Colonic mucosa (tissue), 4 donors: Measurements from ENCODE around the gene OSBPL6. TPM values are rescaled to one million over a fixed set of nuclear protein-coding genes. Genes with fewer than 3 reads are reported as not detected.
"Not testable (repeated sequence)": the region's sequence is repeated elsewhere in the genome, so short reads cannot be mapped to it uniquely, and the experiment has no call there.

Source experiments
- DNase-seq: peaks from one replicate; pipeline ENCODE4 v3.0.0-alpha.2; 2020
- H3K27ac ChIP-seq: fragments of 200-600 bp; one replicate; pipeline ENCODE4 v1.8.0; 2021
- H3K27me3 ChIP-seq: fragments of 200-600 bp; one replicate; pipeline ENCODE4 v1.8.0; 2021
- H3K36me3 ChIP-seq: fragments of 200-600 bp; one replicate; pipeline ENCODE4 v1.8.0; 2021
- H3K4me1 ChIP-seq: fragments of 200-600 bp; one replicate; pipeline ENCODE4 v1.8.0; 2021; ENCODE audit warnings: mild to moderate bottlenecking
- H3K4me3 ChIP-seq: fragments of 200-600 bp; one replicate; pipeline ENCODE4 v1.8.0; 2021
- H3K9ac ChIP-seq, 2 donors: one replicate each; pipeline ENCODE4 v1.7.0; 2013; ENCODE audit warnings: control low read depth in 2 of 2, low read depth in 2 of 2, low read length in 2 of 2
- H3K9me3 ChIP-seq: fragments of 200-600 bp; one replicate; pipeline ENCODE4 v1.8.0; 2021
- intact Hi-C: fragments of 100-400 bp; cut with DNase I; formaldehyde crosslinking; loops from one replicate; pipeline ENCODE4 v1.14.1; 2022
- total RNA-seq, 2 donors: library from RNA; stranded (reverse); fragmentation: NEBNext Ultra II Directional in 1 of 2; extraction: Animal tissue kit (Norgen Biotek cat#: 25700) in 1 of 2; gene quantifications; one replicate each; pipeline ENCODE4 v1.2.1, GENCODE V29; 2021
- TF ChIP-seq, protein P1 (sequence below): fragments of 200-600 bp; IDR thresholded peaks from one replicate; pipeline ENCODE4 v1.8.0; 2022; ENCODE audit warnings: antibody characterized with exemption, mild to moderate bottlenecking
- donor health status: healthy.
- donor health status: DM: no; HTN: no; CAD: no.
- donor health status: DM: no; HTN: no; CAD: no.

The OSBPL6 gene
- total RNA-seq, 2 donors from 2014 or later, result 0.58 to 0.72 TPM

DNA sequence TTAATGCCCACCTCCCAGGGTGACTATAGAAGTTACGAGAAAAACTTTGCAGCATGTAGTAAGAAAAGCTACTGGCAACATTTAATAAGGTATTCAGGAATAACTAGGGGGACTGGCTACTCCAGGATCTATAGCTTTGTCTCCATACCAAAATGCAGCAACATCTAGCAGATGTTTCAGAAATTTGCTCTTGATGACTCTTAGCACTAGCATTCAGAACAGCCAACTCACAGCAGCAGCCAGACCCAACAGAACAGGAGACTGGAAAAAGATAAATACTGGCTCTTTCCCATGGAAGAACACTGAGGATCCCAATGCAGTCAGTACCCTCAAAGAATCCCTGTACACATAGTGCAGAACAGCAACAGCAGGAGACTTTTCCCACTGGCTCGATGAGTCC lies 151.6 kb downstream of the OSBPL6 start:
- Histone ChIP-seq H3K36me3 (no peaks in the 10 kb centered on the region), H3K27me3 (no peaks in the 10 kb centered on the region), H3K4me3 (no peak overlapping the region), H3K9ac (no peak overlapping the region), H3K27ac (no peak overlapping the region), H3K9me3 (no peaks in the 10 kb centered on the region), H3K4me1 (no peaks in the 10 kb centered on the region)
- no peak for DNase-seq
- intact Hi-C loops, result no loop called here
- TF ChIP-seq, protein P1, sequence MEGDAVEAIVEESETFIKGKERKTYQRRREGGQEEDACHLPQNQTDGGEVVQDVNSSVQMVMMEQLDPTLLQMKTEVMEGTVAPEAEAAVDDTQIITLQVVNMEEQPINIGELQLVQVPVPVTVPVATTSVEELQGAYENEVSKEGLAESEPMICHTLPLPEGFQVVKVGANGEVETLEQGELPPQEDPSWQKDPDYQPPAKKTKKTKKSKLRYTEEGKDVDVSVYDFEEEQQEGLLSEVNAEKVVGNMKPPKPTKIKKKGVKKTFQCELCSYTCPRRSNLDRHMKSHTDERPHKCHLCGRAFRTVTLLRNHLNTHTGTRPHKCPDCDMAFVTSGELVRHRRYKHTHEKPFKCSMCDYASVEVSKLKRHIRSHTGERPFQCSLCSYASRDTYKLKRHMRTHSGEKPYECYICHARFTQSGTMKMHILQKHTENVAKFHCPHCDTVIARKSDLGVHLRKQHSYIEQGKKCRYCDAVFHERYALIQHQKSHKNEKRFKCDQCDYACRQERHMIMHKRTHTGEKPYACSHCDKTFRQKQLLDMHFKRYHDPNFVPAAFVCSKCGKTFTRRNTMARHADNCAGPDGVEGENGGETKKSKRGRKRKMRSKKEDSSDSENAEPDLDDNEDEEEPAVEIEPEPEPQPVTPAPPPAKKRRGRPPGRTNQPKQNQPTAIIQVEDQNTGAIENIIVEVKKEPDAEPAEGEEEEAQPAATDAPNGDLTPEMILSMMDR, result no peak

DNA sequence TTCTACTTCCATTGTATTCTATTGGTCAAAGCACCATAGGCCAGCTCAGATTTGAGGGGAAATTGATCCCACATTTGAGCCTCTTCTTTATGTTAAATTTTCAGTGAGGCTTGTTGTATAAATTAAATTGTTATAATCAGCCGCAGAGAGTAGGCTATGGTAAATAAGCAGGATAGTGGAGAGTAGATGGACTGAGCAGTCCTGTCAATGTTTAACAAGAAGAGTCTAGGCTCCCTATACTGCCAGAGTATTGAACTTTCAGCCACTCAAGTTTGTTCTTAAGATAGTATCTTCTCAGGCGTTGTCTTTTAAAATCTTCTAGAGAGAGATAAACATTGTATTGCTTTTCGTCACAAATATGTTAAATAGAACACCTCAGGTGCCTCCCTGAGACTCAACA lies 155.7 kb downstream of the OSBPL6 start:
- TF ChIP-seq, protein P1, result no peak
- Histone ChIP-seq H3K27me3 (no peaks in the 10 kb centered on the region), H3K9me3 (no peaks in the 10 kb centered on the region), H3K9ac (no peak overlapping the region), H3K4me3 (no peak overlapping the region), H3K4me1 (no peaks in the 10 kb centered on the region), H3K36me3 (no peaks in the 10 kb centered on the region), H3K27ac (no peak overlapping the region)
- intact Hi-C loops, result no loop called here
- no peak for DNase-seq

DNA sequence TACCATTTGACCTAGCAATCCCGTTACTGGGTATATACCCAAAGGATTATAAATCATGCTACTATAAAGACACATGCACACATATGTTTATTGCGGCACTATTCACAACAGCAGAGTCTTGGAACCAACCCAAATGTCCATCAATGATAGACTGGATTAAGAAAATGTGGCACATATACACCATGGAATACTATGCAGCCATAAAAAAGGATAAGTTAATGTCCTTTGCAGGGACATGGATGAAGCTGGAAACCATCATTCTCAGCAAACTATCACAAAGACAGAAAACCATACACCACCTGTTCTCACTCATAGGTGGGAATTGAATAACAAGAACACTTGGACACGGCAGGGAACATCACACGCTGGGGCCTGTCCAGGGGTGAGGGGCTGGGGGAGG lies 163.4 kb downstream of the OSBPL6 start:
- intact Hi-C loops, result not testable (repeated sequence)

DNA sequence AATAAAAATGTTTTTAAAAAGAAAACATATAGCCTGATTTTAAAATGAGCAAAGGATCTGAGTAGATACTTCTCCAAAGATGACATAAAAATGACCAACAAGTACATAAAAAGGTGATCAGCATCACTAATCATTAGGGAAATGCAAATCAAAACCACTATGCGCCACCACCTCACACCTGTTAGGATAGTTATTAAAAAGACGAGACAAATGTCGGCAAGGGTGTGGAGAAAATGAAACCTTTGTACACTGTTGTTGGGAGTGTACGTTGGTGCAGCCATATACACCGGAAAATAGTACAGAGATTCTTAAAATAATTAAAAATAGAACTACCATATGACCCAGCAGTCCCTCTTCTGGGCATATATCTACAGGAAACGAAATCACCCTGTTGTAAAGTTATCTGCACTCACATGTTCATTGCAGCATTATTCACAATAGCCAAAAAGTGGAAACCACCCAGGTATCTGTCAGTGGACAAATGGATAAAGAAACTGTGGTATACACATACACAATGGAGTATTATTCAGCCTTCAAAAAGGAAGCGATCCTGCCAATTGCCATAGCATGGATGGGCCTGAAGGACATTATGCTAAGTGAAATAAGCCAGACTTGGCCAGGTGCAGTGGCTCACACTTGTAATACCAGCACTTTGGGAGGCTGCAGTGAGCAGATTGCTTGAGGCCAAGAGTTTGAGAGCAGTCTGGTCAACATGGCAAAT lies 165.0 kb downstream of the OSBPL6 start:
- Histone ChIP-seq H3K27ac (no peak overlapping the region), H3K4me1 (no peaks in the 10 kb centered on the region), H3K9ac (no peak overlapping the region), H3K4me3 (no peak overlapping the region), H3K36me3 (no peaks in the 10 kb centered on the region), H3K27me3 (no peaks in the 10 kb centered on the region), H3K9me3 (no peaks in the 10 kb centered on the region)
- intact Hi-C loops, result no loop called here
- DNase-seq, result no peak
- TF ChIP-seq, protein P1, result no peak

More for the DNA sequence above, 163.4 kb downstream of the OSBPL6 start:
- H3K36me3 ChIP-seq, H3K9me3 ChIP-seq, DNase-seq, H3K9ac ChIP-seq, H3K27ac ChIP-seq, H3K4me3 ChIP-seq, H3K4me1 ChIP-seq, H3K27me3 ChIP-seq: not testable (repeated sequence)

DNA sequence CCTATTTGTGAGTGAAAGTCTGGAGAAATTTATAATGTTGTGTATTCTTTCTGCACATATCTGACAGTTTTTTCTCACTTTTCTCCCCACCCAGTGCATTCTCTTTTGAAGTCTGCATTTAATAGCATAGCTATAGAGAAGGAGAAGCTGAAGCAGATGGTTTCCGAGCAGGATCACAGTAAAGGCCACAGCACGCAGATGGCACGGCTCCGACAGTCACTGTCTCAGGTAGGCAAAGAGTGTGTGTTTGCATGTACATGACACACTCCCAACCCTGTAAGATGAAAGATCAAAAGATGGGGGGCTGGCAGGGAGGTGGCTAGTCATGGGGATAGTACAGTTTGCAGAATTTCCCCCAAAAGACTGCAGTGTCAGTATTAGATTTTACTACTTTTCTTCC lies 167.3 kb downstream of the OSBPL6 start:
- H3K4me1 ChIP-seq, result no peaks in the 10 kb centered on the region
- no peaks in the 10 kb centered on the region for H3K36me3 ChIP-seq
- H3K9me3 ChIP-seq, result no peaks in the 10 kb centered on the region
- intact Hi-C loops, result no loop called here
- no peak for DNase-seq
- H3K27ac ChIP-seq, result no peak overlapping the region
- H3K9ac ChIP-seq, result no peak overlapping the region
- H3K4me3 ChIP-seq, result no peak overlapping the region
- TF ChIP-seq, protein P1, result no peak
- no peaks in the 10 kb centered on the region for H3K27me3 ChIP-seq

DNA sequence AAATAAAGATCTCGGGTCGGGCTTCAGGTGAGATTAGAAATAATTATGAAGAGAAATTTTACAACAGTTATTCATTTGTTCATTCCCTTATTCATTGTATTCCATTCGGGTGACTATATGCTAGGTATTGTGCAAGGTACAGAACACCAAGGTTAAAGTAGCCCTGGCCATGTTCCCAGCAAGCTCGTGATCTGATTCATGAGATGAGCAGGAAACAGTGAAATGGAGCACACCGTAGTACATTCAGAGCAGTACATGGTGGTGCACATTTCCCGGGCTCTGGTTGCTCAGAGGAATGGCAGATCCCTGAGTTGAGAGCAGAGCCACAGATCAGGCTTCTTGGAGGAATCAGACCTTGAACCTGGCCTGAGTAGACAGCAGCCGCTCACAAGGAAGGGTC lies 168.9 kb downstream of the OSBPL6 start:
- intact Hi-C loops, result no loop called here
- Histone ChIP-seq H3K4me3 (no peak overlapping the region), H3K36me3 (no peaks in the 10 kb centered on the region), H3K4me1 (no peaks in the 10 kb centered on the region), H3K9ac (no peak overlapping the region), H3K27ac (no peak overlapping the region), H3K27me3 (no peaks in the 10 kb centered on the region), H3K9me3 (no peaks in the 10 kb centered on the region)
- no peak for DNase-seq
- TF ChIP-seq, protein P1, result no peak
